HepG2 (cell line): ENCODE results near the gene ERCC5. TPM values are rescaled to one million over a fixed set of nuclear protein-coding genes. Genes with fewer than 3 reads are reported as not detected.

Source experiments
- KLF11 ChIP-seq: IDR thresholded peaks from 2 replicates; pipeline ENCODE4 v1.6.1; 2016; ENCODE audit warnings: missing compliant biosample characterization
- TBP ChIP-seq: sonication (generic); formaldehyde crosslinking; IDR thresholded peaks from 2 replicates; pipeline ENCODE4 v1.5.0; 2020; ENCODE audit warnings: missing genetic modification reagents
- polyA plus RNA-seq, 8 experiments: library from polyadenylated mRNA; depleted of rRNA in 3 of 8; stranded (reverse) in 7 of 8; unstranded in 1 of 8; fragments of >200 nt; fragmentation: Illumina TruSeq in 4 of 8; extraction: Trizol in 4 of 8; gene quantifications; 2 replicates each; pipeline versions ENCODE4 v1.2.1 to v1.2.3, GENCODE V29; 2011 to 2016; ENCODE audit warnings: low read depth in 4 of 8, missing spikeins in 1 of 8, mixed read lengths in 1 of 8; ENCODE audit not compliant: insufficient read depth in 1 of 8
- total RNA-seq, 5 experiments: library from RNA; depleted of rRNA; stranded (reverse); fragments of >200 nt; fragmentation: Illumina TruSeq; extraction: Trizol; gene quantifications; 2 replicates each; pipeline ENCODE4 v1.2.3, GENCODE V29; 2016; ENCODE audit warnings: low read depth in 1 of 5
- TF ChIP-seq, protein P1 (sequence below): sonication (generic); formaldehyde crosslinking; IDR thresholded peaks from 2 replicates; pipeline ENCODE4 v1.8.0; 2022; ENCODE audit warnings: mild to moderate bottlenecking, missing genetic modification reagents, moderate library complexity
- TF ChIP-seq, protein P2 (sequence below): sonication (generic); formaldehyde crosslinking; IDR thresholded peaks from 2 replicates; pipeline ENCODE4 v1.8.0; 2022; ENCODE audit warnings: missing genetic modification reagents, mild to moderate bottlenecking, inconsistent platforms, borderline replicate concordance
- TF ChIP-seq, protein P3 (sequence below): sonication (generic); formaldehyde crosslinking; IDR thresholded peaks from 2 replicates; pipeline ENCODE4 v1.4.0; 2020; ENCODE audit warnings: missing genetic modification reagents
- TF ChIP-seq, protein P4 (sequence below): sonication (generic); formaldehyde crosslinking; IDR thresholded peaks from one replicate; pipeline ENCODE4 v1.5.1; 2020; ENCODE audit warnings: mild to moderate bottlenecking, missing genetic modification reagents; ENCODE audit errors: not compliant biosample characterization
- TF ChIP-seq, protein P5 (sequence below): sonication (generic); formaldehyde crosslinking; IDR thresholded peaks from 2 replicates; pipeline ENCODE4 v1.4.0; 2020; ENCODE audit warnings: missing genetic modification reagents, mild to moderate bottlenecking, borderline replicate concordance

ERCC5 gene
- total and polyA plus RNA-seq, 2 of the 13 experiments (the other 11 are each of a cell fraction or from before 2014, with no cell fraction given) = 12.9 to 35.5 TPM

DNA sequence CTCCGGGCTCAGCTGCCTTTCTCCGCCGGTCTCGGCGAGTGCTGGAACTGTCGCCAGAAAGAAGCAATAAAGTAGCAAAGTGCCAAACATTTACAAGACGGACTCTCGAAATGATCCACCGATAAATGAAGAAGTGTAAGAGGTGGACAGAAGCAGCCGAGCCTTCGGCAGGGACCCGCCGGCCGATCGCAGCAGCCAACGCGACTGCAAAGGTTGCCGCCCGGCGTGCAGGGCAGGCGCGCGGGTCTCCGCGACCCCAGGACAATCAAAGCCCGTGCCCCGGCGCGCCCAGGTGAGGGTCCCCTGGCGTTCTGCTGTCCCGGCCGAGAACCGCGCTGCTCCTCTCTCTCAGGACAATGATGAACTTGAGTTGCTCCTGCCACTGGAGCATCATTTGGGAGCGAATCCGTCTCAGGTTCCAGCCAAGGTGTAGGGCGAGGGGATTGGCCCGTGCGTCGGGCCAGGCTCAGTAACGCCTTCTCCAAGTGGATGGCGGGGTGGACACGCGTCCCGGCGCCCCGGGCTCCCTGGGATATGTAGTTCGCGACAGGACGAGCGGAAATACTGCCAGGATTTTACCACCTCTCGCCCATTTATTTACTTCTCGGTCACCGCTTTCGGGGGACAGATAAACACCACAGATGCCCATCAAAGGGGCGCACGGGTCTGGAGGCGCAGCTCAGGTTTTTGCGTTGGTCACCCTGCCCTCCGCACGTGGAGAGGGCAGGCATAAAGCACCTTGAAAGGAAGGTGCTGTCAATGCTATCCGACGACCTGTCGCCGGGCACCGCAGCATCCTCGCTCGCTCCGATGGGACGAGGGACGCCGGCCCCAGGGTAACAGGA is 47.0 kb upstream of the ERCC5 start, which contains the start of the genes BIVM and POGLUT2 (continued):
- TF ChIP-seq, protein P1, sequence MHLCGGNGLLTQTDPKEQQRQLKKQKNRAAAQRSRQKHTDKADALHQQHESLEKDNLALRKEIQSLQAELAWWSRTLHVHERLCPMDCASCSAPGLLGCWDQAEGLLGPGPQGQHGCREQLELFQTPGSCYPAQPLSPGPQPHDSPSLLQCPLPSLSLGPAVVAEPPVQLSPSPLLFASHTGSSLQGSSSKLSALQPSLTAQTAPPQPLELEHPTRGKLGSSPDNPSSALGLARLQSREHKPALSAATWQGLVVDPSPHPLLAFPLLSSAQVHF = no peak
- TF ChIP-seq, protein P2, sequence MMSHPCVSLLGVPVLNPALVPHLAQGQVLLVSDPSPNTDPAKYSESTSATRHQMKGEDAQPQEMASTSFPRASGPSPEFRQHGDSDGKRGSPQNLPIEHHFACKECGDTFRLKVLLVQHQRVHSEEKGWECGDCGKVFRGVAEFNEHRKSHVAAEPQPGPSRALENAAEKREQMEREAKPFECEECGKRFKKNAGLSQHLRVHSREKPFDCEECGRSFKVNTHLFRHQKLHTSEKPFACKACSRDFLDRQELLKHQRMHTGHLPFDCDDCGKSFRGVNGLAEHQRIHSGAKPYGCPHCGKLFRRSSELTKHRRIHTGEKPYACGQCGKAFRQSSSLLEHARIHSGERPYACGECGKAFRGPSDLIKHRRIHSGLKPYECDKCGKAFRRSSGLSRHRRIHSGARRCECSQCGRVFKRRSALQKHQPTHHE (CRISPR knock-in tag) = no peak
- TF ChIP-seq, protein P3, sequence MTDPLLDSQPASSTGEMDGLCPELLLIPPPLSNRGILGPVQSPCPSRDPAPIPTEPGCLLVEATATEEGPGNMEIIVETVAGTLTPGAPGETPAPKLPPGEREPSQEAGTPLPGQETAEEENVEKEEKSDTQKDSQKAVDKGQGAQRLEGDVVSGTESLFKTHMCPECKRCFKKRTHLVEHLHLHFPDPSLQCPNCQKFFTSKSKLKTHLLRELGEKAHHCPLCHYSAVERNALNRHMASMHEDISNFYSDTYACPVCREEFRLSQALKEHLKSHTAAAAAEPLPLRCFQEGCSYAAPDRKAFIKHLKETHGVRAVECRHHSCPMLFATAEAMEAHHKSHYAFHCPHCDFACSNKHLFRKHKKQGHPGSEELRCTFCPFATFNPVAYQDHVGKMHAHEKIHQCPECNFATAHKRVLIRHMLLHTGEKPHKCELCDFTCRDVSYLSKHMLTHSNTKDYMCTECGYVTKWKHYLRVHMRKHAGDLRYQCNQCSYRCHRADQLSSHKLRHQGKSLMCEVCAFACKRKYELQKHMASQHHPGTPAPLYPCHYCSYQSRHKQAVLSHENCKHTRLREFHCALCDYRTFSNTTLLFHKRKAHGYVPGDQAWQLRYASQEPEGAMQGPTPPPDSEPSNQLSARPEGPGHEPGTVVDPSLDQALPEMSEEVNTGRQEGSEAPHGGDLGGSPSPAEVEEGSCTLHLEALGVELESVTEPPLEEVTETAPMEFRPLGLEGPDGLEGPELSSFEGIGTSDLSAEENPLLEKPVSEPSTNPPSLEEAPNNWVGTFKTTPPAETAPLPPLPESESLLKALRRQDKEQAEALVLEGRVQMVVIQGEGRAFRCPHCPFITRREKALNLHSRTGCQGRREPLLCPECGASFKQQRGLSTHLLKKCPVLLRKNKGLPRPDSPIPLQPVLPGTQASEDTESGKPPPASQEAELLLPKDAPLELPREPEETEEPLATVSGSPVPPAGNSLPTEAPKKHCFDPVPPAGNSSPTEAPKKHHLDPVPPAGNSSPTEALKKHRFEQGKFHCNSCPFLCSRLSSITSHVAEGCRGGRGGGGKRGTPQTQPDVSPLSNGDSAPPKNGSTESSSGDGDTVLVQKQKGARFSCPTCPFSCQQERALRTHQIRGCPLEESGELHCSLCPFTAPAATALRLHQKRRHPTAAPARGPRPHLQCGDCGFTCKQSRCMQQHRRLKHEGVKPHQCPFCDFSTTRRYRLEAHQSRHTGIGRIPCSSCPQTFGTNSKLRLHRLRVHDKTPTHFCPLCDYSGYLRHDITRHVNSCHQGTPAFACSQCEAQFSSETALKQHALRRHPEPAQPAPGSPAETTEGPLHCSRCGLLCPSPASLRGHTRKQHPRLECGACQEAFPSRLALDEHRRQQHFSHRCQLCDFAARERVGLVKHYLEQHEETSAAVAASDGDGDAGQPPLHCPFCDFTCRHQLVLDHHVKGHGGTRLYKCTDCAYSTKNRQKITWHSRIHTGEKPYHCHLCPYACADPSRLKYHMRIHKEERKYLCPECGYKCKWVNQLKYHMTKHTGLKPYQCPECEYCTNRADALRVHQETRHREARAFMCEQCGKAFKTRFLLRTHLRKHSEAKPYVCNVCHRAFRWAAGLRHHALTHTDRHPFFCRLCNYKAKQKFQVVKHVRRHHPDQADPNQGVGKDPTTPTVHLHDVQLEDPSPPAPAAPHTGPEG = peak; percentile 55
- TF ChIP-seq, protein P4, sequence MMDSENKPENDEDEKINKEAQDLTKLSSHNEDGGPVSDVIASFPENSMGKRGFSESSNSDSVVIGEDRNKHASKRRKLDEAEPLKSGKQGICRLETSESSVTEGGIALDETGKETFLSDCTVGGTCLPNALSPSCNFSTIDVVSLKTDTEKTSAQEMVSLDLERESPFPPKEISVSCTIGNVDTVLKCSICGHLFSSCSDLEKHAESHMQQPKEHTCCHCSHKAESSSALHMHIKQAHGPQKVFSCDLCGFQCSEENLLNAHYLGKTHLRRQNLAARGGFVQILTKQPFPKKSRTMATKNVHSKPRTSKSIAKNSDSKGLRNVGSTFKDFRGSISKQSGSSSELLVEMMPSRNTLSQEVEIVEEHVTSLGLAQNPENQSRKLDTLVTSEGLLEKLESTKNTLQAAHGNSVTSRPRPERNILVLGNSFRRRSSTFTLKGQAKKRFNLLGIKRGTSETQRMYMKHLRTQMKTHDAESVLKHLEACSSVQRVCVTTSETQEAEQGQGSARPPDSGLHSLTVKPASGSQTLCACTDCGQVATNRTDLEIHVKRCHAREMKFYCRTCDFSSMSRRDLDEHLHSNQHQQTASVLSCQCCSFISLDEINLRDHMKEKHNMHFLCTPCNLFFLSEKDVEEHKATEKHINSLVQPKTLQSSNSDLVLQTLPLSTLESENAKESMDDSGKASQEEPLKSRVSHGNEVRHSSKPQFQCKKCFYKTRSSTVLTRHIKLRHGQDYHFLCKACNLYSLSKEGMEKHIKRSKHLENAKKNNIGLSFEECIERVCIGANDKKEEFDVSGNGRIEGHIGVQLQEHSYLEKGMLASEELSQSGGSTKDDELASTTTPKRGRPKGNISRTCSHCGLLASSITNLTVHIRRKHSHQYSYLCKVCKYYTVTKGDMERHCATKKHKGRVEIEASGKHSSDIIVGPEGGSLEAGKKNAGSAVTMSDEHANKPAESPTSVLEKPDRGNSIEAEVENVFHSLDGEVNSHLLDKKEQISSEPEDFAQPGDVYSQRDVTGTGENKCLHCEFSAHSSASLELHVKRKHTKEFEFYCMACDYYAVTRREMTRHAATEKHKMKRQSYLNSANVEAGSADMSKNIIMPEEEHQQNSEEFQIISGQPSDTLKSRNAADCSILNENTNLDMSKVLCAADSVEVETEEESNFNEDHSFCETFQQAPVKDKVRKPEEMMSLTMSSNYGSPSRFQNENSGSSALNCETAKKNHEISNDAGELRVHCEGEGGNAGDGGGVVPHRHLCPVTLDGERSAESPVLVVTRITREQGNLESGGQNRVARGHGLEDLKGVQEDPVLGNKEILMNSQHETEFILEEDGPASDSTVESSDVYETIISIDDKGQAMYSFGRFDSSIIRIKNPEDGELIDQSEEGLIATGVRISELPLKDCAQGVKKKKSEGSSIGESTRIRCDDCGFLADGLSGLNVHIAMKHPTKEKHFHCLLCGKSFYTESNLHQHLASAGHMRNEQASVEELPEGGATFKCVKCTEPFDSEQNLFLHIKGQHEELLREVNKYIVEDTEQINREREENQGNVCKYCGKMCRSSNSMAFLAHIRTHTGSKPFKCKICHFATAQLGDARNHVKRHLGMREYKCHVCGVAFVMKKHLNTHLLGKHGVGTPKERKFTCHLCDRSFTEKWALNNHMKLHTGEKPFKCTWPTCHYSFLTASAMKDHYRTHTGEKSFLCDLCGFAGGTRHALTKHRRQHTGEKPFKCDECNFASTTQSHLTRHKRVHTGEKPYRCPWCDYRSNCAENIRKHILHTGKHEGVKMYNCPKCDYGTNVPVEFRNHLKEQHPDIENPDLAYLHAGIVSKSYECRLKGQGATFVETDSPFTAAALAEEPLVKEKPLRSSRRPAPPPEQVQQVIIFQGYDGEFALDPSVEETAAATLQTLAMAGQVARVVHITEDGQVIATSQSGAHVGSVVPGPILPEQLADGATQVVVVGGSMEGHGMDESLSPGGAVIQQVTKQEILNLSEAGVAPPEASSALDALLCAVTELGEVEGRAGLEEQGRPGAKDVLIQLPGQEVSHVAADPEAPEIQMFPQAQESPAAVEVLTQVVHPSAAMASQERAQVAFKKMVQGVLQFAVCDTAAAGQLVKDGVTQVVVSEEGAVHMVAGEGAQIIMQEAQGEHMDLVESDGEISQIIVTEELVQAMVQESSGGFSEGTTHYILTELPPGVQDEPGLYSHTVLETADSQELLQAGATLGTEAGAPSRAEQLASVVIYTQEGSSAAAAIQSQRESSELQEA (CRISPR knock-in tag) = no peak
- TF ChIP-seq KLF11 (CRISPR knock-in tag) (no peak), TBP (CRISPR knock-in tag) (no peak)
- TF ChIP-seq, protein P5, sequence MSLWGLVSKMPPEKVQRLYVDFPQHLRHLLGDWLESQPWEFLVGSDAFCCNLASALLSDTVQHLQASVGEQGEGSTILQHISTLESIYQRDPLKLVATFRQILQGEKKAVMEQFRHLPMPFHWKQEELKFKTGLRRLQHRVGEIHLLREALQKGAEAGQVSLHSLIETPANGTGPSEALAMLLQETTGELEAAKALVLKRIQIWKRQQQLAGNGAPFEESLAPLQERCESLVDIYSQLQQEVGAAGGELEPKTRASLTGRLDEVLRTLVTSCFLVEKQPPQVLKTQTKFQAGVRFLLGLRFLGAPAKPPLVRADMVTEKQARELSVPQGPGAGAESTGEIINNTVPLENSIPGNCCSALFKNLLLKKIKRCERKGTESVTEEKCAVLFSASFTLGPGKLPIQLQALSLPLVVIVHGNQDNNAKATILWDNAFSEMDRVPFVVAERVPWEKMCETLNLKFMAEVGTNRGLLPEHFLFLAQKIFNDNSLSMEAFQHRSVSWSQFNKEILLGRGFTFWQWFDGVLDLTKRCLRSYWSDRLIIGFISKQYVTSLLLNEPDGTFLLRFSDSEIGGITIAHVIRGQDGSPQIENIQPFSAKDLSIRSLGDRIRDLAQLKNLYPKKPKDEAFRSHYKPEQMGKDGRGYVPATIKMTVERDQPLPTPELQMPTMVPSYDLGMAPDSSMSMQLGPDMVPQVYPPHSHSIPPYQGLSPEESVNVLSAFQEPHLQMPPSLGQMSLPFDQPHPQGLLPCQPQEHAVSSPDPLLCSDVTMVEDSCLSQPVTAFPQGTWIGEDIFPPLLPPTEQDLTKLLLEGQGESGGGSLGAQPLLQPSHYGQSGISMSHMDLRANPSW (CRISPR knock-in tag) = no peak
